ENCODE measurements around the gene AVPI1. TPM values are rescaled to one million over a fixed set of nuclear protein-coding genes. Genes with fewer than 3 reads are reported as not detected.

The AVPI1 gene
- total and polyA plus RNA-seq, 2 of the 13 experiments (the other 11 are each of a cell fraction or from before 2014, with no cell fraction given) = 39.8 to 61.2 TPM

- no peak for TF ChIP-seq ZNF572 (CRISPR knock-in tag; IDR thresholded peaks at IDR 0.05)
- TF ChIP-seq, protein P1, sequence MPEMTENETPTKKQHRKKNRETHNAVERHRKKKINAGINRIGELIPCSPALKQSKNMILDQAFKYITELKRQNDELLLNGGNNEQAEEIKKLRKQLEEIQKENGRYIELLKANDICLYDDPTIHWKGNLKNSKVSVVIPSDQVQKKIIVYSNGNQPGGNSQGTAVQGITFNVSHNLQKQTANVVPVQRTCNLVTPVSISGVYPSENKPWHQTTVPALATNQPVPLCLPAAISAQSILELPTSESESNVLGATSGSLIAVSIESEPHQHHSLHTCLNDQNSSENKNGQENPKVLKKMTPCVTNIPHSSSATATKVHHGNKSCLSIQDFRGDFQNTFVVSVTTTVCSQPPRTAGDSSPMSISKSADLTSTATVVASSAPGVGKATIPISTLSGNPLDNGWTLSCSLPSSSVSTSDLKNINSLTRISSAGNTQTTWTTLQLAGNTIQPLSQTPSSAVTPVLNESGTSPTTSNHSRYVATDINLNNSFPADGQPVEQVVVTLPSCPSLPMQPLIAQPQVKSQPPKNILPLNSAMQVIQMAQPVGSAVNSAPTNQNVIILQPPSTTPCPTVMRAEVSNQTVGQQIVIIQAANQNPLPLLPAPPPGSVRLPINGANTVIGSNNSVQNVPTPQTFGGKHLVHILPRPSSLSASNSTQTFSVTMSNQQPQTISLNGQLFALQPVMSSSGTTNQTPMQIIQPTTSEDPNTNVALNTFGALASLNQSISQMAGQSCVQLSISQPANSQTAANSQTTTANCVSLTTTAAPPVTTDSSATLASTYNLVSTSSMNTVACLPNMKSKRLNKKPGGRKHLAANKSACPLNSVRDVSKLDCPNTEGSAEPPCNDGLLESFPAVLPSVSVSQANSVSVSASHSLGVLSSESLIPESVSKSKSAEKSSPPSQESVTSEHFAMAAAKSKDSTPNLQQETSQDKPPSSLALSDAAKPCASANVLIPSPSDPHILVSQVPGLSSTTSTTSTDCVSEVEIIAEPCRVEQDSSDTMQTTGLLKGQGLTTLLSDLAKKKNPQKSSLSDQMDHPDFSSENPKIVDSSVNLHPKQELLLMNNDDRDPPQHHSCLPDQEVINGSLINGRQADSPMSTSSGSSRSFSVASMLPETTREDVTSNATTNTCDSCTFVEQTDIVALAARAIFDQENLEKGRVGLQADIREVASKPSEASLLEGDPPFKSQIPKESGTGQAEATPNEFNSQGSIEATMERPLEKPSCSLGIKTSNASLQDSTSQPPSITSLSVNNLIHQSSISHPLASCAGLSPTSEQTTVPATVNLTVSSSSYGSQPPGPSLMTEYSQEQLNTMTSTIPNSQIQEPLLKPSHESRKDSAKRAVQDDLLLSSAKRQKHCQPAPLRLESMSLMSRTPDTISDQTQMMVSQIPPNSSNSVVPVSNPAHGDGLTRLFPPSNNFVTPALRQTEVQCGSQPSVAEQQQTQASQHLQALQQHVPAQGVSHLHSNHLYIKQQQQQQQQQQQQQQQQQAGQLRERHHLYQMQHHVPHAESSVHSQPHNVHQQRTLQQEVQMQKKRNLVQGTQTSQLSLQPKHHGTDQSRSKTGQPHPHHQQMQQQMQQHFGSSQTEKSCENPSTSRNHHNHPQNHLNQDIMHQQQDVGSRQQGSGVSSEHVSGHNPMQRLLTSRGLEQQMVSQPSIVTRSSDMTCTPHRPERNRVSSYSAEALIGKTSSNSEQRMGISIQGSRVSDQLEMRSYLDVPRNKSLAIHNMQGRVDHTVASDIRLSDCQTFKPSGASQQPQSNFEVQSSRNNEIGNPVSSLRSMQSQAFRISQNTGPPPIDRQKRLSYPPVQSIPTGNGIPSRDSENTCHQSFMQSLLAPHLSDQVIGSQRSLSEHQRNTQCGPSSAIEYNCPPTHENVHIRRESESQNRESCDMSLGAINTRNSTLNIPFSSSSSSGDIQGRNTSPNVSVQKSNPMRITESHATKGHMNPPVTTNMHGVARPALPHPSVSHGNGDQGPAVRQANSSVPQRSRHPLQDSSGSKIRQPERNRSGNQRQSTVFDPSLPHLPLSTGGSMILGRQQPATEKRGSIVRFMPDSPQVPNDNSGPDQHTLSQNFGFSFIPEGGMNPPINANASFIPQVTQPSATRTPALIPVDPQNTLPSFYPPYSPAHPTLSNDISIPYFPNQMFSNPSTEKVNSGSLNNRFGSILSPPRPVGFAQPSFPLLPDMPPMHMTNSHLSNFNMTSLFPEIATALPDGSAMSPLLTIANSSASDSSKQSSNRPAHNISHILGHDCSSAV (CRISPR knock-in tag; IDR thresholded peaks at IDR 0.05; ENCODE audit: borderline replicate concordance) = no peak
- TF ChIP-seq, protein P2, sequence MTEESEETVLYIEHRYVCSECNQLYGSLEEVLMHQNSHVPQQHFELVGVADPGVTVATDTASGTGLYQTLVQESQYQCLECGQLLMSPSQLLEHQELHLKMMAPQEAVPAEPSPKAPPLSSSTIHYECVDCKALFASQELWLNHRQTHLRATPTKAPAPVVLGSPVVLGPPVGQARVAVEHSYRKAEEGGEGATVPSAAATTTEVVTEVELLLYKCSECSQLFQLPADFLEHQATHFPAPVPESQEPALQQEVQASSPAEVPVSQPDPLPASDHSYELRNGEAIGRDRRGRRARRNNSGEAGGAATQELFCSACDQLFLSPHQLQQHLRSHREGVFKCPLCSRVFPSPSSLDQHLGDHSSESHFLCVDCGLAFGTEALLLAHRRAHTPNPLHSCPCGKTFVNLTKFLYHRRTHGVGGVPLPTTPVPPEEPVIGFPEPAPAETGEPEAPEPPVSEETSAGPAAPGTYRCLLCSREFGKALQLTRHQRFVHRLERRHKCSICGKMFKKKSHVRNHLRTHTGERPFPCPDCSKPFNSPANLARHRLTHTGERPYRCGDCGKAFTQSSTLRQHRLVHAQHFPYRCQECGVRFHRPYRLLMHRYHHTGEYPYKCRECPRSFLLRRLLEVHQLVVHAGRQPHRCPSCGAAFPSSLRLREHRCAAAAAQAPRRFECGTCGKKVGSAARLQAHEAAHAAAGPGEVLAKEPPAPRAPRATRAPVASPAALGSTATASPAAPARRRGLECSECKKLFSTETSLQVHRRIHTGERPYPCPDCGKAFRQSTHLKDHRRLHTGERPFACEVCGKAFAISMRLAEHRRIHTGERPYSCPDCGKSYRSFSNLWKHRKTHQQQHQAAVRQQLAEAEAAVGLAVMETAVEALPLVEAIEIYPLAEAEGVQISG (CRISPR knock-in tag; IDR thresholded peaks at IDR 0.05) = peak; percentile 41; the same call in 1 of the 2 replicates
- TF ChIP-seq KAT7 (CRISPR knock-in tag; IDR thresholded peaks at IDR 0.05; ENCODE audit: borderline replicate concordance) = no peak
- no peak for TF ChIP-seq FOXP1 (IDR thresholded peaks at IDR 0.05)
- 0 out of 2 replicates have a peak, but pooled peaks have one; percentile 4 for TF ChIP-seq FOXP1 (CRISPR knock-in tag; IDR thresholded peaks at IDR 0.05)
- TF ChIP-seq EP300 (IDR thresholded peaks at IDR 0.05; ENCODE audit: low read depth in 2 of 2, low read length in 2 of 2) = peak in 1 of 2 experiments; percentile 23; a peak in 1 of 4 replicates
- TF ChIP-seq EP300 (CRISPR knock-in tag; IDR thresholded peaks at IDR 0.05; ENCODE audit: borderline replicate concordance) = peak; percentile 19; the same call in 1 of the 2 replicates
- TF ChIP-seq MED13 (CRISPR knock-in tag; IDR thresholded peaks at IDR 0.05) = no peak
- TF ChIP-seq ZNF530 (CRISPR knock-in tag; IDR thresholded peaks at IDR 0.05; ENCODE audit: low read depth) = no peak
- TF ChIP-seq CEBPB (IDR thresholded peaks at IDR 0.05; ENCODE audit: borderline replicate concordance, low read depth, low read length) = peak; percentile 61; the same call in 1 of the 2 replicates
- 0 out of 2 replicates have a peak, but pooled peaks have one; percentile 39 for TF ChIP-seq SMAD3 (CRISPR knock-in tag; IDR thresholded peaks at IDR 0.05)
- TF ChIP-seq MAZ (IDR thresholded peaks at IDR 0.05; ENCODE audit: borderline replicate concordance, low read depth, low read length) = no peak
- no peak for TF ChIP-seq MAZ (CRISPR knock-in tag; IDR thresholded peaks at IDR 0.05; ENCODE audit: low read depth)
- TF ChIP-seq, protein P3, sequence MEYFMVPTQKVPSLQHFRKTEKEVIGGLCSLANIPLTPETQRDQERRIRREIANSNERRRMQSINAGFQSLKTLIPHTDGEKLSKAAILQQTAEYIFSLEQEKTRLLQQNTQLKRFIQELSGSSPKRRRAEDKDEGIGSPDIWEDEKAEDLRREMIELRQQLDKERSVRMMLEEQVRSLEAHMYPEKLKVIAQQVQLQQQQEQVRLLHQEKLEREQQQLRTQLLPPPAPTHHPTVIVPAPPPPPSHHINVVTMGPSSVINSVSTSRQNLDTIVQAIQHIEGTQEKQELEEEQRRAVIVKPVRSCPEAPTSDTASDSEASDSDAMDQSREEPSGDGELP (IDR thresholded peaks at IDR 0.05; ENCODE audit: borderline replicate concordance, low read depth) = peak; percentile 57; the same call in 1 of the 2 replicates
- TF ChIP-seq ZBTB39 (CRISPR knock-in tag; IDR thresholded peaks at IDR 0.05) = peak; percentile 48; the same call in 1 of the 2 replicates
These were observed 39.7 kb upstream of the AVPI1 start (continued) for GRCh38 chr10:97726636-97727178.

Measured in HepG2 (cell line).